ENCODE data around the gene PSMD13.
A peak's percentile ranks its signal among the peaks of the same experiment; 100 is the strongest.

PSMD13 gene

GRCh38 chr11:297051-297585, 60.3 kb downstream of the PSMD13 start:
- TF ChIP-seq CTCF (IDR thresholded peaks at IDR 0.05; ENCODE audit: extremely low read depth, missing control alignments) = no peak
- no peak for DNase-seq (ENCODE audit: low spot score)

GRCh38 chr11:297586-298405, 61.0 kb downstream of the PSMD13 start:
- no peak for TF ChIP-seq CTCF (IDR thresholded peaks at IDR 0.05; ENCODE audit: extremely low read depth, missing control alignments)
- no peak for DNase-seq (ENCODE audit: low spot score)

GRCh38 chr11:298406-299065, 61.8 kb downstream of the PSMD13 start:
- no peak for DNase-seq (ENCODE audit: low spot score)
- no peak for TF ChIP-seq CTCF (IDR thresholded peaks at IDR 0.05; ENCODE audit: extremely low read depth, missing control alignments)

- no peak for DNase-seq (ENCODE audit: low spot score)
- TF ChIP-seq CTCF (IDR thresholded peaks at IDR 0.05; ENCODE audit: extremely low read depth, missing control alignments) = no peak
These were observed 62.5 kb downstream of the PSMD13 start, which contains the start of gene IFITM5 for GRCh38 chr11:299081-299891. Gene IFITM5 (minus strand): TSS chr11:299526. CDS start chr11:299490, 36 bp downstream.

- peak; percentile 58 for DNase-seq (ENCODE audit: low spot score)
- no peak for TF ChIP-seq CTCF (IDR thresholded peaks at IDR 0.05; ENCODE audit: extremely low read depth, missing control alignments)
These were observed 63.4 kb downstream of the PSMD13 start for GRCh38 chr11:299951-300735.

All from GM20000 (cell line).